GM13976 (cell line): ENCODE results near the gene PAK5.
"Not testable (repeated sequence)": the region's sequence is repeated elsewhere in the genome, so short reads cannot be mapped to it uniquely, and the experiment has no call there.

Source experiments
- DNase-seq: peaks from one replicate; pipeline ENCODE4 v3.0.0; 2012; ENCODE audit warnings: low spot score
- in situ Hi-C: fragments of 300-500 bp; cut with MboI; formaldehyde crosslinking; loops from one replicate; pipeline ENCODE4 v1.12.0; 2022; ENCODE audit warnings: low sequenced_read_pairs, mixed read lengths, inconsistent platforms; ENCODE audit not compliant: unreplicated experiment
- TF ChIP-seq, protein P1 (sequence below): IDR thresholded peaks from 2 replicates; pipeline ENCODE4 v1.5.1; 2012; ENCODE audit warnings: borderline replicate concordance, mild to moderate bottlenecking; ENCODE audit not compliant: insufficient read depth; ENCODE audit errors: extremely low read depth, missing control alignments, control extremely low read depth

PAK5 gene

DNA sequence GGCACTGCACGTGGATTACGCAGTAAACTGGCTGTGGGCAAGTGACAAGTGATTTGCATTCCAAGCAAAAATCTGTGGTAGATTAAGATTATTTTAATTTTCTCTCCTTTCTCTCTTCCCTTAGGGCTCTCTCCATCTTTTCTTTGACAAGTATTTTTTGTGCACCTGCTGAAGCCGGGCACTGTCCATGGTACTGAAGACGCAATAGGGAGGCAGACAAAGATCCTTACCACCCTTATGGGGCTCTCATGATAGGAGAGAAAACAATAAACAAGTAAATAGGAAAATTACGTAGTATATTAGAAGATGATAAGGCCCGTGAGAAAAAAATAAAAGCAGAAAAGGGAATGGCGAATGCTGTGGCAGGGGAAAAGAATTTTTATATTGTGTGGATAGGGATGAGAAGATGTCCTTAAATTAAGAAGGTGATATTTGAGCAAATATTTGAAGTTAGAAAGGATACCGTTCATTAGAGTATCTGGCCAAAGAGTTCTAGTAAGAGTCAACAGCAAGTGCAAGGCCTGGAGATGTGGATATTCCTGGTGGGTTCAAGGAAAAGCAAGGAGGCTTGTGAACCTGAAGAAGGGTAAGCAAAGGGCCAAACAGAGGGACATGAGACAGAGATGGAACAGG is 178.5 kb downstream of the PAK5 start:
- in situ Hi-C loops = no loop called here
- DNase-seq = no peak
- TF ChIP-seq, protein P1, sequence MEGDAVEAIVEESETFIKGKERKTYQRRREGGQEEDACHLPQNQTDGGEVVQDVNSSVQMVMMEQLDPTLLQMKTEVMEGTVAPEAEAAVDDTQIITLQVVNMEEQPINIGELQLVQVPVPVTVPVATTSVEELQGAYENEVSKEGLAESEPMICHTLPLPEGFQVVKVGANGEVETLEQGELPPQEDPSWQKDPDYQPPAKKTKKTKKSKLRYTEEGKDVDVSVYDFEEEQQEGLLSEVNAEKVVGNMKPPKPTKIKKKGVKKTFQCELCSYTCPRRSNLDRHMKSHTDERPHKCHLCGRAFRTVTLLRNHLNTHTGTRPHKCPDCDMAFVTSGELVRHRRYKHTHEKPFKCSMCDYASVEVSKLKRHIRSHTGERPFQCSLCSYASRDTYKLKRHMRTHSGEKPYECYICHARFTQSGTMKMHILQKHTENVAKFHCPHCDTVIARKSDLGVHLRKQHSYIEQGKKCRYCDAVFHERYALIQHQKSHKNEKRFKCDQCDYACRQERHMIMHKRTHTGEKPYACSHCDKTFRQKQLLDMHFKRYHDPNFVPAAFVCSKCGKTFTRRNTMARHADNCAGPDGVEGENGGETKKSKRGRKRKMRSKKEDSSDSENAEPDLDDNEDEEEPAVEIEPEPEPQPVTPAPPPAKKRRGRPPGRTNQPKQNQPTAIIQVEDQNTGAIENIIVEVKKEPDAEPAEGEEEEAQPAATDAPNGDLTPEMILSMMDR = no peak

DNA sequence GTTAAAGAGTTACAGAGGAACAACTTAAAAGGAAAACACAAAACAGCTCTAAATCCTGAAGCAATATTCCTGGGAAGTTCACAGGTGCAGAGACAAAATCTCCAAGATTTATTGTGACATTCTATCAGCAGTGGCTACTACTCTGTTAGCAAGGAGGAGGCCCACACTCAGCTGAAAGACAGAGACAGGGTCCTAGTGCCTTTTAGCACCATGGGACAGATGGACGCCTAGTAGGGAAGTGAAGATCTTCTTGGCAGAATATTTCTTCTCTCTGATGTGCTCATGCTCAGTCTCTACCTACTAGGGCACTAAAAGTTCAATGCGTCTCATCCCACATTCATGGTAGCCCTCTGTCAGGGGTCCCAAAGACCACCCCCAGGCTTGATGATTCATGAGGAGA is 191.1 kb downstream of the PAK5 start:
- DNase-seq = no peak
- in situ Hi-C loops = loop anchor here (25.0 kb wide), 3 partner anchors 90 to 1915 kb away; no protein-coding TSS in a partner anchor
- TF ChIP-seq, protein P1 = no peak

- DNase-seq = no peak
- TF ChIP-seq, protein P1 = no peak
- in situ Hi-C loops = loop anchor here (25.0 kb wide), 3 partner anchors 91 to 1916 kb away; no protein-coding TSS in a partner anchor
Observed at GRCh38 chr20:9646375-9646774, 192.5 kb downstream of the PAK5 start.

DNA sequence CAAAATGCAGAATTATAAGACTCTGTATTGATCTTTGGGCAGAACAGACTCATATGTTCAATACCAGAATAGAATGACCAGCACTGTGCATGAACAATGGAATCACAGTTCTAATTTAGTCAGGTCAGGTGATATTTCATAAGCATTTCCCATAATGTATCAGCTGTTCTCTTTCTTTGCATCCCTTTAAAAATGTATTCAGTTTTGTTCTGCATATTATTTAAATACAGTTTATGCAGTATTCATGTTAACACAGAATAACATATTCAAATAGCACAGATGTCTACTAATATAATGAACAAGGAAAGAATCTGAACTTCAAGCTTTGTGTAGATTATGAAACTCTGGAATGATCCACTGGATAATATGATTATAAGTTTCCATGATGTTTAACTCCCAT is 196.0 kb downstream of the PAK5 start:
- DNase-seq = no peak
- TF ChIP-seq, protein P1 = no peak
- in situ Hi-C loops = loop anchor here (25.0 kb wide), 3 partner anchors 94 to 1919 kb away; no protein-coding TSS in a partner anchor

DNA sequence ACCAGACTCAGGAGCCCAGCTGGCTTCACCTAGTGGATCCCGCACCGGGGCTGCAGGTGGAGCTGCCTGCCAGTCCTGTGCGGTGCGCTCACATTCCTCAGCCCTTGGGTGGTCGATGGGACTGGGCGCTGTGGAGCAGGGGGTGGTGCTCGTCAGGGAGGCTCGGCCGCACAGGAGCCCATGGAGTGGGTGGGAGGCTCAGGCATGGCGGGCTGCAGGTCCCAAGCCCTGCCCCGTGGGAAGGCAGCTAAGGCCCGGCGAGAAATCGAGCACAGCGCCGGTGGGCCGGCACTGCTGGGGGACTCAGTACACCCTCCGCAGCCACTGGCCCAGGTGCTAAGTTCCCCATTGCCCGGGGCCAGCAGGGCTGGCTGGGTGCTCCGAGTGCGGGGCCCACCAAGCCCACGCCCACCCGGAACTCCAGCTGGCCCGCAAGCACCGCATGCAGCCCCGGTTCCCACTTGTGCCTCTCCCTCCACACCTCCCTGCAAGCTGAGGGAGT is 197.3 kb downstream of the PAK5 start:
- in situ Hi-C loops = loop anchor here (25.0 kb wide), 3 partner anchors 96 to 1921 kb away; no protein-coding TSS in a partner anchor
- not testable (repeated sequence) for DNase-seq

DNA sequence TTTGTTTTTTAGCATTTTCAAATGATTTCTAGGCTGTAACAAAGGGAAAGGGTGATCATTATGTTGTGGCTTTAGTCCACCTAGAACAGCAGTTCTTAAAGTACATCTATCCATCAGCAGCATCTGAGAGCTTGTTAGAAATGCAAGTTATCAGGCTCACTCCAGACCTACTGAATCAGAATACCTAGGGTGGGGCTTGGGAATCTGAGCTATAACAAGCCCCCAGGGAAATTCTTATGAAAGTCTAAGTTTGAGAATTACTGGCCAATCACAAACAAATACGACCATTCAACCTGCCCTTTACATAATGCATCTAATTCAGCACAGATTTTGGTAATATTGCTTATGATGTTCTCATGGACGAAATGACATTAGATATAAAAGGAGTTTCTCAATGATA is 201.0 kb downstream of the PAK5 start:
- TF ChIP-seq, protein P1 = no peak
- DNase-seq = no peak
- in situ Hi-C loops = loop anchor here (25.0 kb wide), 3 partner anchors 99 to 1924 kb away; no protein-coding TSS in a partner anchor

- TF ChIP-seq, protein P1 = no peak
- in situ Hi-C loops = loop anchor here (25.0 kb wide), 3 partner anchors 102 to 1927 kb away; no protein-coding TSS in a partner anchor
- DNase-seq = no peak
Observed at GRCh38 chr20:9635750-9636149, 203.1 kb downstream of the PAK5 start.
